LNCAP (cell line): ENCODE results near the gene JDP2.

ENCODE experiments used
- CTCF ChIP-seq: fragments of 450-650 bp; IDR thresholded peaks from 2 replicates; pipeline ENCODE4 v1.5.1; 2017; ENCODE audit warnings: mild to moderate bottlenecking

Gene JDP2

GRCh38 chr14:75482366-75482765 is 54.5 kb downstream of the JDP2 start:
- TF ChIP-seq CTCF: no peak

DNA sequence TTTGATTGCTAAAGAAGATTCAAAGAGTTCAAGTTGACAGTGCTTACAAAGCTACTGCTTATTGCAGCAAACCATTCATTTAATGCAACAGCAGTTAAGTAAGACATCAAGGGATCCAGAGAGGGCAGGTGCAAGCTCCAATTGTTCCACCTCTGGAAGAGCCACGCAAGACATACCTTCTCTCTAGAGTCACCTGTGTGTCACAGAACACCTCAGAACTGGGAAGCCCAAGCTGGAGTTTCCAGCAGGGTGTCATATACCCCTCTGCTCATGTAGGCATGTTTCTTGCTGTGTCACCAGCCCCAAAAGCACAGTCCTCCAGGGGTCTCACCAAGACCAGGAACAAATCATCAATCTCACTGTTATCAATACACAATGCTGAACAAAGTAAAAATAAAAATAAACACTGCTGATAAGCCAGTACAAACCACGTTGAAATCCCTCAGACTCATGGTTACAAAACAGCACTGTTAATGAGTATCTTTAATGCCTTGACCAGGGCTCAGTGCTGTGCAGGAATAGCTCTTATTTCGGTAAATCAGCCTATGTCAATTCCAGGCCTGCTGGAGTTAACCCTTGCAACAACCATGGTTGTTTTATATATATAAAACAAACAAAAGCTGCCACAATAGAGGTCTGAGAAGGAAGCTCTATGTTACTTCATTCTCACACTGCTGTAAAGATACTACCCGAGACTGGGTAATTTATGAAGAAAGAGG is 57.0 kb downstream of the JDP2 start:
- TF ChIP-seq CTCF: no peak

DNA sequence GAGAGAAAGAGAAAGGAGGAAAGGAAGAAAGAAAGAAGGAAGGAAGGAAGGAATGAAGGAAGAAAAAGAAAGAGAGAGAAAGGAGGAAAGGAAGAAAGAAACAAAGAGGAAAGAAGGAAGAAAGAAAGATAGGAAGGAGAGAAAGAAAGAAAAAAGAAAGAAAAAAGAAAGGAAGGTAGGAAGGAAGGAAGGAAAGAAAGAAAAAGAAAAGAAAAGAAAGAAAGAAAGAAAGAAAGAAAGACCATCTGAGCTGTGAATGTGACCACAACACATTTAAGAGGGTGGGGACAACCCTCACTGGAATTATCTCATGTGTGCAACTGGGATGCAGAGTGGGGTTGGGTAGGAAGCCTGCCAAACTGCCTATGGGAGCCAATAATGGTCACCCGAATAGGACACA is 58.5 kb downstream of the JDP2 start:
- TF ChIP-seq CTCF: no peak

DNA sequence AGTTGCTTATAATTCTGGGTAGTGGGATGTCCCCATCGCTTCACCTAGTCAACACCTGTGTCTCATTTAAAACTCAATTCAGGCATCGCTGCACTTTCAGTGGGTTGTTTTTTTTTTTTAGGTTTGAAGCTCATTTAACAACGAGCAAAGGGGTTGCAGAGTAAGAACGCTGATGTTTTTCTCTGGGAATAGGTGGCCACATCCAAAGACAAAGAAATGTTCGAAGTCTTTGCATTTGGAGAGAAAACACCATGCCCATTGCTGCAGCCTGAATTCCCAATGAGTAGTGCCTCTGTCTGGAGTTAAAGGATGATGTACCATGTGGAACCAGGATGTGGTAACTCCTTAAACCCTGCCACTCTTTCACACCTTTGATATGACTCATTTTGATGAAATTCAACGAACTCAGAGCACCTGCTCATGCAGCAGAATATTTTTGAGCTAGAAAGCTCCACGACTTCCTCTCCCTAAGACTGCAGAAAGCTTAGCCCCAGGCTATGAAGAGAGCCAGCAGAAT is 59.4 kb downstream of the JDP2 start:
- TF ChIP-seq CTCF: no peak

- no peak for TF ChIP-seq CTCF
Observed at GRCh38 chr14:75489480-75489837, 61.6 kb downstream of the JDP2 start.

- no peak for TF ChIP-seq CTCF
Observed at GRCh38 chr14:75491376-75491978, 63.7 kb downstream of the JDP2 start.

- no peak for TF ChIP-seq CTCF
Observed at GRCh38 chr14:75492832-75493591, 65.2 kb downstream of the JDP2 start.
